ENCODE data around the gene EIF3J. TPM values are rescaled to one million over a fixed set of nuclear protein-coding genes. Genes with fewer than 3 reads are reported as not detected.

EIF3J gene
- total RNA-seq, 1 donor from 2014 or later = 76.2 TPM

DNA sequence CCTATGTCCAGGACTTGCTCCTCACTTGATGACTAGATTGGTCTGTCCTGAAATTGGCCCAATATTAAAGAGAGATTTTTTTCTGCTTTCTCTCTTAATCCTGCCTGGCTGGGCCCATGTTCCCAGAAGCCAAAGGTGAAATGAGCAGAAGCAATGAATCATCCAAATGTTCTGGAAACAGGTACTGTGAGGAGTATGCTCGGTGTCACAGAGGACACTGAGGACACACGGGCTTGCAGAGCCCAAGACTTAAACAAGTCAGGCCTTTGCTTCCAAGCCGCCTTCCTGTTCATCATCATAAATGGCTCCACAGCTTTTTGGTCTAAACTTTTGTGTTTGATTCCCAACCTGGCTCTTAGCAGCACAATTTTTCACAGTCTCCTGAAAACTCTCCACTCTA lies 31.4 kb downstream of the EIF3J start:
- Histone ChIP-seq H3K4me3 (no peak overlapping the region), H2AFZ (replicated peaks) (no peak overlapping the region), H3K4me1 (no peaks in the 10 kb centered on the region), H3K36me3 (peaks cover 22% of the 10 kb centered on the region), H3K27me3 (no peaks in the 10 kb centered on the region), H4K20me1 (ENCODE audit: low read depth) (no peaks in the 10 kb centered on the region), H3K9me3 (ENCODE audit: low read depth) (peaks cover 5% of the 10 kb centered on the region), H3K79me2 (ENCODE audit: low read depth) (no peaks in the 10 kb centered on the region), H3K4me2 (no peak overlapping the region), H3K27ac (no peak overlapping the region), H3K9ac (no peak overlapping the region), H3F3A (ENCODE audit: low read depth) (no peaks in the 10 kb centered on the region)
- no peaks in the 10 kb centered on the region for H3K27me3 Mint-ChIP-seq (ENCODE audit: insufficient read depth, low read depth)
- H3K36me3 Mint-ChIP-seq = peaks cover 45% of the 10 kb centered on the region
- no peaks in the 10 kb centered on the region for H3K4me1 Mint-ChIP-seq
- no peak for DNase-seq (ENCODE audit: low spot score)
- no peak for TF ChIP-seq EZH2phosphoT487 (IDR thresholded peaks at IDR 0.05)
- no peak for TF ChIP-seq EZH2 (IDR thresholded peaks at IDR 0.05)
- TF ChIP-seq, protein P1, sequence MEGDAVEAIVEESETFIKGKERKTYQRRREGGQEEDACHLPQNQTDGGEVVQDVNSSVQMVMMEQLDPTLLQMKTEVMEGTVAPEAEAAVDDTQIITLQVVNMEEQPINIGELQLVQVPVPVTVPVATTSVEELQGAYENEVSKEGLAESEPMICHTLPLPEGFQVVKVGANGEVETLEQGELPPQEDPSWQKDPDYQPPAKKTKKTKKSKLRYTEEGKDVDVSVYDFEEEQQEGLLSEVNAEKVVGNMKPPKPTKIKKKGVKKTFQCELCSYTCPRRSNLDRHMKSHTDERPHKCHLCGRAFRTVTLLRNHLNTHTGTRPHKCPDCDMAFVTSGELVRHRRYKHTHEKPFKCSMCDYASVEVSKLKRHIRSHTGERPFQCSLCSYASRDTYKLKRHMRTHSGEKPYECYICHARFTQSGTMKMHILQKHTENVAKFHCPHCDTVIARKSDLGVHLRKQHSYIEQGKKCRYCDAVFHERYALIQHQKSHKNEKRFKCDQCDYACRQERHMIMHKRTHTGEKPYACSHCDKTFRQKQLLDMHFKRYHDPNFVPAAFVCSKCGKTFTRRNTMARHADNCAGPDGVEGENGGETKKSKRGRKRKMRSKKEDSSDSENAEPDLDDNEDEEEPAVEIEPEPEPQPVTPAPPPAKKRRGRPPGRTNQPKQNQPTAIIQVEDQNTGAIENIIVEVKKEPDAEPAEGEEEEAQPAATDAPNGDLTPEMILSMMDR (IDR thresholded peaks at IDR 0.05) = no peak
- H3K27ac Mint-ChIP-seq = no peak overlapping the region
- no peak overlapping the region for H3K4me3 Mint-ChIP-seq
- H3K9me3 Mint-ChIP-seq = peaks cover 22% of the 10 kb centered on the region

DNA sequence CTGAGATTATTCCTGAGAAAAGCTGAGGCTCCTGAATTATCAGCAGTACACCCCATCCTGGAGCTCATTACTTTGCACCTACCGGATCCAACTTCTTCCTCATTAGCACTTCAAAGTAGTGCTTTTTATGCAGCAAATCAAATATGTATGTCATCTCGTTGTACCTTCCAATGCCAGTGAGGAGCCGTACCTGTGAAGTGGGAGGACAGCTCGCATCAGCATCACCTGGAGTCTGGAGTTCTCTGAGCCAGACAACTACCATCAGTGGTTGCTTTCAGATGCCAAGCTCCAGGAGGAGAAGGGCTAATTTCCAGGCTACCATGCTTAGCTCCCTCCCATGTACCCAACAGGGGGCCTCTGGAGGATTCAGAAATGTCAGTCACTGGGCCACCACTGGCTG lies 32.4 kb downstream of the EIF3J start:
- TF ChIP-seq, protein P1 (IDR thresholded peaks at IDR 0.05) = no peak
- TF ChIP-seq EZH2 (IDR thresholded peaks at IDR 0.05) = no peak
- no peak for TF ChIP-seq EZH2phosphoT487 (IDR thresholded peaks at IDR 0.05)
- Histone ChIP-seq H3K79me2 (ENCODE audit: low read depth) (no peaks in the 10 kb centered on the region), H3K4me1 (no peaks in the 10 kb centered on the region), H3K4me2 (no peak overlapping the region), H2AFZ (replicated peaks) (no peak overlapping the region), H4K20me1 (ENCODE audit: low read depth) (no peaks in the 10 kb centered on the region), H3K4me3 (no peak overlapping the region), H3K27ac (no peak overlapping the region), H3K9me3 (ENCODE audit: low read depth) (peaks cover 5% of the 10 kb centered on the region), H3F3A (ENCODE audit: low read depth) (no peaks in the 10 kb centered on the region), H3K27me3 (no peaks in the 10 kb centered on the region), H3K36me3 (peaks cover 14% of the 10 kb centered on the region), H3K9ac (no peak overlapping the region)
- Mint-ChIP-seq H3K4me3 (no peak overlapping the region), H3K4me1 (no peaks in the 10 kb centered on the region), H3K27ac (no peak overlapping the region), H3K9me3 (peaks cover 20% of the 10 kb centered on the region), H3K36me3 (peaks cover 37% of the 10 kb centered on the region), H3K27me3 (ENCODE audit: insufficient read depth, low read depth) (no peaks in the 10 kb centered on the region)
- DNase-seq (ENCODE audit: low spot score) = no peak

DNA sequence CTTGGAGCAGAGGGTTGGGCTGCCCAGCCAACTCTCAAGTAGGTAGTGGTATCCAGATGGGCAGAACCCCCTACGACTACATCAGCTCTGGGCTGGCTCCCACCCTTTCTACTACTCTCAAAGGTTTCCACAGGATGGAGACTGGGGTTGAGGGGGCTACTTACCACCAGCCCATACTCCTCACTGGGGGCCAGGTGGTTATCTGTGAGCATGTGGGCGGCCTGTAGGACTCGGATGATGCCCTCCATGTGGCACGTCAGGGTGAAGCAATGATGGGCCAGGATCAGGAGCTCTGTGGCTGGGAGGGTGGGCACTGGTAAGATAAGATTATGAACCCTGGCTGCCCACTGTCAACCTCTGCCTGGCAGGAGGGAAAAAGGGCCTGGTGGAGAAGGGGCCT lies 33.4 kb downstream of the EIF3J start:
- peaks cover 35% of the 10 kb centered on the region for H3K36me3 Mint-ChIP-seq
- H3K4me3 Mint-ChIP-seq = no peak overlapping the region
- no peak overlapping the region for H3K27ac ChIP-seq
- no peaks in the 10 kb centered on the region for H3K27me3 ChIP-seq
- no peak overlapping the region for H3K9ac ChIP-seq
- TF ChIP-seq, protein P1 (IDR thresholded peaks at IDR 0.05) = no peak
- no peak for TF ChIP-seq EZH2phosphoT487 (IDR thresholded peaks at IDR 0.05)
- no peak for TF ChIP-seq EZH2 (IDR thresholded peaks at IDR 0.05)
- H3K27me3 Mint-ChIP-seq (ENCODE audit: insufficient read depth, low read depth) = no peaks in the 10 kb centered on the region
- H3F3A ChIP-seq (ENCODE audit: low read depth) = no peaks in the 10 kb centered on the region
- no peaks in the 10 kb centered on the region for H3K79me2 ChIP-seq (ENCODE audit: low read depth)
- H3K4me1 Mint-ChIP-seq = no peaks in the 10 kb centered on the region
- no peak overlapping the region for H2AFZ ChIP-seq (replicated peaks)
- no peaks in the 10 kb centered on the region for H3K4me1 ChIP-seq
- no peak overlapping the region for H3K4me3 ChIP-seq
- H3K9me3 Mint-ChIP-seq = peaks cover 10% of the 10 kb centered on the region
- no peak for DNase-seq (ENCODE audit: low spot score)
- H3K27ac Mint-ChIP-seq = no peak overlapping the region
- no peaks in the 10 kb centered on the region for H3K9me3 ChIP-seq (ENCODE audit: low read depth)
- peaks cover 4% of the 10 kb centered on the region for H3K36me3 ChIP-seq
- H3K4me2 ChIP-seq = no peak overlapping the region
- no peaks in the 10 kb centered on the region for H4K20me1 ChIP-seq (ENCODE audit: low read depth)
